HG03457 (cell line): ENCODE data around the gene DUSP23.

ENCODE experiments used
- ATAC-seq: cut with Tn5 transposase; IDR thresholded peaks from one replicate; pipeline ENCODE4 v1.9.1; 2021; ENCODE audit warnings: moderate number of reproducible peaks; ENCODE audit not compliant: unreplicated experiment

DUSP23 gene

GRCh38 chr1:159783724-159784123, 3.0 kb downstream of the DUSP23 start:
- ATAC-seq, result no peak

GRCh38 chr1:159786465-159786864, 5.7 kb downstream of the DUSP23 start:
- no peak for ATAC-seq

- ATAC-seq, result no peak
Observed at GRCh38 chr1:159786966-159787365, 6.2 kb downstream of the DUSP23 start.

- ATAC-seq, result no peak
Observed at GRCh38 chr1:159790237-159790917, 9.6 kb downstream of the DUSP23 start.

GRCh38 chr1:159791031-159791430, 10.3 kb downstream of the DUSP23 start:
- ATAC-seq, result no peak

GRCh38 chr1:159791461-159791860, 10.7 kb downstream of the DUSP23 start:
- ATAC-seq, result no peak

- ATAC-seq, result no peak
Observed at GRCh38 chr1:159795534-159795933, 14.8 kb downstream of the DUSP23 start.

GRCh38 chr1:159798893-159799292, 18.1 kb downstream of the DUSP23 start:
- no peak for ATAC-seq

GRCh38 chr1:159799446-159799985, 18.8 kb downstream of the DUSP23 start:
- no peak for ATAC-seq

- no peak for ATAC-seq
Observed at GRCh38 chr1:159800177-159800930, 19.6 kb downstream of the DUSP23 start.

GRCh38 chr1:159802111-159802510, 21.3 kb downstream of the DUSP23 start, which contains the start of gene FCRL6:
Gene FCRL6, plus strand, starts transcription at chr1:159802360. Its CDS starts 65 bp downstream, at chr1:159802425.
- ATAC-seq, result no peak

- ATAC-seq, result no peak
Observed at GRCh38 chr1:159803956-159804689, 23.4 kb downstream of the DUSP23 start.

GRCh38 chr1:159804924-159805323, 24.2 kb downstream of the DUSP23 start:
- no peak for ATAC-seq

- ATAC-seq, result no peak
Observed at GRCh38 chr1:159815926-159816325, 35.2 kb downstream of the DUSP23 start.

GRCh38 chr1:159817276-159818041, 36.7 kb downstream of the DUSP23 start:
- no peak for ATAC-seq

GRCh38 chr1:159821171-159821867, 40.6 kb downstream of the DUSP23 start:
- ATAC-seq, result no peak

- ATAC-seq, result no peak
Observed at GRCh38 chr1:159823406-159823805, 42.6 kb downstream of the DUSP23 start.

- no peak for ATAC-seq
Observed at GRCh38 chr1:159825564-159825963, 44.8 kb downstream of the DUSP23 start.

GRCh38 chr1:159826441-159827101, 45.8 kb downstream of the DUSP23 start, which contains the start of gene SLAMF8:
Gene SLAMF8, plus strand, starts transcription at chr1:159826873. Its CDS starts 26 bp downstream, at chr1:159826899.
- peak; percentile 49 for ATAC-seq
